Subcutaneous abdominal adipose tissue (tissue), 5 donors: ENCODE measurements around the gene CCNI.
"Not testable (repeated sequence)": the region's sequence is repeated elsewhere in the genome, so short reads cannot be mapped to it uniquely, and the experiment has no call there.

ENCODE experiments used
- H3K27ac ChIP-seq: one replicate; pipeline ENCODE4 v1.7.0; 2013; ENCODE audit warnings: low read depth, mild to moderate bottlenecking, inconsistent platforms, low read length, moderate library complexity
- H3K27me3 ChIP-seq, 5 donors: one replicate each; pipeline ENCODE4 v1.7.0; 2013; ENCODE audit warnings: low read length in 5 of 5, inconsistent platforms in 1 of 5; ENCODE audit not compliant: control insufficient read depth in 5 of 5, insufficient read depth in 4 of 5
- H3K36me3 ChIP-seq, 5 donors: one replicate each; pipeline ENCODE4 v1.7.0; 2013; ENCODE audit warnings: low read length in 5 of 5; ENCODE audit not compliant: control insufficient read depth in 5 of 5, insufficient read depth in 5 of 5
- H3K4me1 ChIP-seq, 5 donors: one replicate each; pipeline ENCODE4 v1.7.0; 2013; ENCODE audit warnings: low read length in 5 of 5, mild to moderate bottlenecking in 3 of 5, moderate library complexity in 1 of 5; ENCODE audit not compliant: control insufficient read depth in 5 of 5, insufficient read depth in 5 of 5
- H3K4me3 ChIP-seq, 5 donors: one replicate each; pipeline ENCODE4 v1.7.0; 2013; ENCODE audit warnings: low read length in 5 of 5, low read depth in 1 of 5
- H3K9ac ChIP-seq, 5 donors: one replicate each; pipeline ENCODE4 v1.7.0; 2013; ENCODE audit warnings: low read length in 5 of 5, mild to moderate bottlenecking in 4 of 5, moderate library complexity in 3 of 5
- H3K9me3 ChIP-seq, 5 donors: one replicate each; pipeline ENCODE4 v1.7.0; 2013; ENCODE audit warnings: low read length in 5 of 5; ENCODE audit not compliant: control insufficient read depth in 5 of 5
- donor health status: healthy.
- donor health status: healthy.
- donor health status: healthy.
- donor health status: healthy.
- donor health status: healthy.

CCNI gene

DNA sequence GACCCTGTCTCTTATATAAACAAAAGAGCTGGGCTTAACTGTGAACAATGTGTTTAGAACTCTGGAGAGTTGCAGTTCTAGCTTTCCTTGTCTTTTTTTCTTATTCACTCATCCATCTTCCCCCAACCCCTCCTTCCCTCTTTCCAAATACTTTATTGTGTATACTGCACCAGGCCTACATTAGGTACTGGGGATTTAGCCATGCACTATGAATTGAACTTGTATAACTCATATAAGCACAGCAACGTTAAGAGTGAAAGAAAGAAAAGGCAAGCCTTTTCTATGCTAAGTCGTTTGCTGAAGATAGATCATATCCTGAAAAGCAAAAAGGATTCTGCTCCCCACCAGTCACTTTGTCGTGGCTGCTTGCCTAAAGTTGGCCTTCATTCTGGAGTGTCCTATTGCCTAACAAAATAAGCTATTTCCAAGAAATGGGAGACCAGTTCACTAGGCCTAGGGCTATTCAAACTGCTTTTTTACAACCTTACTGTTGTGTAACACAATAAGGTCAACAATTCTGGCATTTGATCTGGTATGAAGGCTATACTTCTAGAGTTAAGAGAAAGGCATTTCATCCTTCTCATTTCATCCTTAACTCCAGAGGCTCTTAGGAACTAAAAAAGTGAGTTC is 32.2 kb downstream of the CCNI start:
- no peak overlapping the region for H3K4me3 ChIP-seq
- peaks cover 0 to 19% (median 9%) of the 10 kb centered on the region in 5 donors for H3K4me1 ChIP-seq
- no peak overlapping the region for H3K9ac ChIP-seq
- no peaks in the 10 kb centered on the region for H3K27me3 ChIP-seq
- no peaks in the 10 kb centered on the region for H3K9me3 ChIP-seq
- H3K36me3 ChIP-seq, result peaks cover 17 to 37% (median 32%) of the 10 kb centered on the region in 5 donors
- H3K27ac ChIP-seq, result peak overlapping the region; percentile 45

- H3K4me3 ChIP-seq, result no peak overlapping the region
Measured at GRCh38 chr4:77040854-77041725, 34.7 kb downstream of the CCNI start.

DNA sequence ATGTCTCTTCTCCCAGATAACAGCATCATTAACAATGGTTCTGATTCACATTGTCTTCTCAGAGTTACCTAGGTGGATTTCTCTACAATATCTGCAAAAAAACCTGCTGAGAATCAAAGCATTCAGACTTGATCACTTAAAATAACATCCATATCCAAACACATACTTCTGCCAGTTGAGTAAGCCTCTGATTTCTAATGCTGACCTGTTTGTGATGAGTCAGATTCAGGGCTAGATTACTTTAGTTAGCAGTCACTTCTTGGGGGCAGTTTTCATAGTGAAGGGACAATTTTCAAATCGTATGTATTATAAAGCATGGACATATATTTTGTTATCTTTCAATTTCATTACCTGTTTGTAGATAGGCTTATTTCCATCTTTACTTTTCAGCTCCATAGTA is 35.5 kb downstream of the CCNI start:
- Histone ChIP-seq H3K27ac (peak overlapping the region; percentile 27), H3K4me1 (peaks cover 0 to 19% (median 16%) of the 10 kb centered on the region in 5 donors), H3K9me3 (no peaks in the 10 kb centered on the region), H3K4me3 (no peak overlapping the region), H3K36me3 (peaks cover 12 to 46% (median 31%) of the 10 kb centered on the region in 5 donors), H3K9ac (no peak overlapping the region), H3K27me3 (no peaks in the 10 kb centered on the region)

More at GRCh38 chr4:77040854-77041725, 34.7 kb downstream of the CCNI start:
- Histone ChIP-seq H3K27ac (peak overlapping the region; percentile 27), H3K9ac (peak overlapping the region in 1 of 5 donors; percentile 13), H3K27me3 (no peaks in the 10 kb centered on the region), H3K4me1 (peaks cover 0 to 19% (median 16%) of the 10 kb centered on the region in 5 donors), H3K9me3 (no peaks in the 10 kb centered on the region), H3K36me3 (peaks cover 6 to 40% (median 25%) of the 10 kb centered on the region in 5 donors)

DNA sequence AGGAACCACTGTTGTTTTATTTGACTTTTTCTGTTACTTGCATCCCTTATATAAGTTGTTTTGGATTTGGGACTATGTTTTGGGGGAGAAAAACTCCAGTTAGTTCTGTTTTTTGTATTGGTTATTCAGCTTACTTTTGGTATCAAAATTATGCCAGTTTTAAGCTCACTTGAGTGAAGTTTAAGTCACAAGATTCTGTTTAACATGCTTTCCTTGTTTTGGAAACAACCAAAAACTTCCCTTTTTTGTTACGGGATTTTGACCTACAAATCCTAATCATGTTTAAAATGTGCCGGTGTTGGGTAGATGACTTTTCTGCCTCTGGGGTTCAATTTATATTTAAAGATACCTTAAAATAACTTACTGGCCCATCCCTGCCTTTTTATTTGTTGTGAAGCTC is 36.0 kb downstream of the CCNI start:
- peaks cover 17 to 51% (median 33%) of the 10 kb centered on the region in 5 donors for H3K36me3 ChIP-seq
- no peak overlapping the region for H3K4me3 ChIP-seq
- H3K9ac ChIP-seq, result no peak overlapping the region
- H3K27ac ChIP-seq, result peak overlapping the region; percentile 25
- H3K27me3 ChIP-seq, result no peaks in the 10 kb centered on the region
- H3K9me3 ChIP-seq, result no peaks in the 10 kb centered on the region
- peaks cover 0 to 19% (median 16%) of the 10 kb centered on the region in 5 donors for H3K4me1 ChIP-seq

- no peaks in the 10 kb centered on the region for H3K27me3 ChIP-seq
- no peak overlapping the region for H3K9ac ChIP-seq
- H3K9me3 ChIP-seq, result no peaks in the 10 kb centered on the region
- peaks cover 34 to 68% (median 53%) of the 10 kb centered on the region in 5 donors for H3K36me3 ChIP-seq
- no peak overlapping the region for H3K27ac ChIP-seq
- H3K4me1 ChIP-seq, result peaks cover 0 to 8% (median 0%) of the 10 kb centered on the region in 5 donors
- no peak overlapping the region for H3K4me3 ChIP-seq
Measured at GRCh38 chr4:77037736-77038135, 38.1 kb downstream of the CCNI start.

GRCh38 chr4:77037168-77037567 is 38.6 kb downstream of the CCNI start:
- not testable (repeated sequence) for H3K4me1 ChIP-seq, H3K27ac ChIP-seq, H3K9ac ChIP-seq, H3K27me3 ChIP-seq, H3K4me3 ChIP-seq, H3K9me3 ChIP-seq
- H3K36me3 ChIP-seq, result peaks cover 39 to 73% (median 58%) of the 10 kb centered on the region in 5 donors

GRCh38 chr4:77036206-77036605 is 39.6 kb downstream of the CCNI start:
- H3K4me1 ChIP-seq, result peaks cover 0 to 8% (median 0%) of the 10 kb centered on the region in 5 donors
- H3K9ac ChIP-seq, result no peak overlapping the region
- no peak overlapping the region for H3K4me3 ChIP-seq
- H3K27me3 ChIP-seq, result no peaks in the 10 kb centered on the region
- H3K27ac ChIP-seq, result no peak overlapping the region
- no peaks in the 10 kb centered on the region for H3K9me3 ChIP-seq
- H3K36me3 ChIP-seq, result peaks cover 48 to 82% (median 67%) of the 10 kb centered on the region in 5 donors

- Histone ChIP-seq H3K4me1 (peaks cover 0 to 8% (median 0%) of the 10 kb centered on the region in 5 donors), H3K36me3 (peaks cover 58 to 88% (median 76%) of the 10 kb centered on the region in 5 donors)
Measured at GRCh38 chr4:77035153-77035552, 40.6 kb downstream of the CCNI start.

GRCh38 chr4:77031544-77031943 is 44.2 kb downstream of the CCNI start:
- Histone ChIP-seq H3K9ac (no peak overlapping the region), H3K9me3 (no peaks in the 10 kb centered on the region), H3K27ac (no peak overlapping the region), H3K4me1 (peaks cover 0 to 5% (median 0%) of the 10 kb centered on the region in 5 donors), H3K36me3 (peaks cover 70 to 95% (median 83%) of the 10 kb centered on the region in 5 donors), H3K27me3 (no peaks in the 10 kb centered on the region), H3K4me3 (no peak overlapping the region)

More at GRCh38 chr4:77035153-77035552, 40.6 kb downstream of the CCNI start:
- no peak overlapping the region for H3K9ac ChIP-seq
- H3K27me3 ChIP-seq, result no peaks in the 10 kb centered on the region
- H3K27ac ChIP-seq, result no peak overlapping the region
- no peaks in the 10 kb centered on the region for H3K9me3 ChIP-seq
- no peak overlapping the region for H3K4me3 ChIP-seq

DNA sequence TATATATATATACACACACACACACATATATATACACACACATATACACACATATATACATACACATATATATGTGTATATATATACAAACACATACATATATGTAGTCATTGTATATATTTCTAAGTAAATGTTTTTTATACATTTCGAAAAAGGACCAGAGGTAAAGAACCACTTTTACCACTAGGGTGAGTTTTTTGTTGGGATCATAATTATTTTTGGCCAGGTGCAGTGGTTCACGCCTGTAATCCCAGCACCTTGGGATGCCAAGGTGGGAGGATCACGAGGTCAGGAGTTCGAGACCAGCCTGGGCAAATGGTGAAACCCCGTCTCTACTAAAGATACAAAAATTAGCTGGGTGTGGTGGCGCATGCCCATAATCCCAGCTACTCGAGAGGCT is 46.0 kb downstream of the CCNI start:
- not testable (repeated sequence) for H3K9ac ChIP-seq, H3K27ac ChIP-seq, H3K4me3 ChIP-seq, H3K4me1 ChIP-seq, H3K27me3 ChIP-seq, H3K9me3 ChIP-seq
- H3K36me3 ChIP-seq, result peaks cover 67 to 97% (median 89%) of the 10 kb centered on the region in 5 donors
